GM19455 (cell line): ENCODE data around the gene POLL.

ENCODE experiments used
- ATAC-seq: cut with Tn5 transposase; IDR thresholded peaks from one replicate; pipeline ENCODE4 v1.9.1; 2021; ENCODE audit not compliant: unreplicated experiment

POLL gene

DNA sequence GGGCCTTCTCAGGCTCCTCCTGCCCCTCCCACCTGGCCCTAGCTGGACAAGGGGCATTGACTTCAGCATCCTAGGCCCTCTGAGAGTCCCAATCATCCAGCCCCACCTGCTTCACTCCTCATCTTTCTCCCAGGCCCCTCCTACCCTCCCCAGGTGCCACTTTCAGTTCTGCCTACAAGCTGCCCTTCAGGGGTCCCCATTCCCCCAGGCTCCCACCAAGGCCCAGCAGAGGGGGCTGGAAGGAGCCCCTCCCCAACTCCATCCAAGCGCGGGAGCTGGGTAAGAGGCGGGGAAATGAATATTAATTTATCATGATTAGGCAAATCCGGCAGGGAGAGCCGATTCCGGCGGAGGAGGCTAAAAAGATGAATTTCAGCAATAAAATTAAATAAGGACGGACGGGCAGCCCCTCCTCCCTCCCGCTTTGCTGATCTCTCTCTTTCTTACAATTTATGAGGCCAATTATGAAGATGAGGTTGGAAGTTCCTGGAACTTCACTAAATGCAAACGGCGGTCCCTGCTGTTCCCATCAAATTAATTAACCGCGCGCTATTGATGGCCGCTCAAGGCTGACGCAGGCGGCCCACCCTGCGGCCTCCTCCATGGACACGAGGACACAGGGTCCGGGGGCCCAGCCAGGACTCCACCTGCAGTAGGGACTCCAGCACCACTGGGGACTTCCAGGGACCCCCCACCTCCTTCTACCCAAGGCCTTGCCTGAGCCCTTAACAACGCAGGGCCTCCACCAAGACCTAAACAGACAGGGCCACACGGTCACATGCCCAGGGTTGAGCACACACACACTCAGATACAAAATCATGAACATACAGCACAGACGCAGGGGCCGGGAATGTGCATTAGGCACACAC is 13.9 kb downstream of the POLL start:
- no peak for ATAC-seq

DNA sequence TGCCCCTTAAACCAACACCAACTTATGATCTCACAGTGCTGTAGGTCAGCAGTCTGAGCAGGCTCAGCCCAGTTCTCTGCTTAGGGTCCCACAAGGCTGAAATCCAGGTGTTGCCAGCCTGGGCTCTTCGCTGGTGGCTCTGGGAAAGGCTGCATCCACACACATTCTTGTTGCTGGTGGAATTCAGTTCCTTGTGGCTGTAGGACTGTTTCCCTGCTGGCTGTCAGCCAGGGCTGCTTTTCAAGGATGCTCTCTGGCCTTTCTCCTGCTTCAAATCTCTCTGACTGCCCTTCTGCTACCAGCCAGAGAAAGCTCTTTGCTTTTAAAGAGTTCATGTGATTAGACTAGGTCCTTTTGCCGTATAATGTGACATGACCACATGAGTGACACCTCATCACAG is 15.3 kb downstream of the POLL start:
- no peak for ATAC-seq

DNA sequence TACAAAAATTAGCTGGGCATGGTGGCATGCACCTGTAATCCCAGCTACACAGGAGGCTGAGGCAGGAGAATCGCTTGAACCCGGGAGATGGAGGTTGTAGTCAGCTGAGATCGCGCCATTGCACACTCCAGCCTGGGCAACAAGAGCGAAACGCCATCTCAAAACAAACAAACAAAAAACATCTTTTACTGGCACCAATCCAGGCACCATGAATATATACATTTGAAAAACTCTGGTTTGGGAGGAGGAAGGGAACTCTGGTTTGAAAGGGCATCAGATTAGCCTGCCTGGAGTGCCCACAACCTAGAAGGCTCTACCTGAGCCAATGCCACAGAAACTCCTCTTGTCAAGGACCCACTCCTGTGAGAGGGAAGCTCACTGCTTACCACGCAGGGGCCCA is 15.9 kb downstream of the POLL start:
- ATAC-seq, result no peak

DNA sequence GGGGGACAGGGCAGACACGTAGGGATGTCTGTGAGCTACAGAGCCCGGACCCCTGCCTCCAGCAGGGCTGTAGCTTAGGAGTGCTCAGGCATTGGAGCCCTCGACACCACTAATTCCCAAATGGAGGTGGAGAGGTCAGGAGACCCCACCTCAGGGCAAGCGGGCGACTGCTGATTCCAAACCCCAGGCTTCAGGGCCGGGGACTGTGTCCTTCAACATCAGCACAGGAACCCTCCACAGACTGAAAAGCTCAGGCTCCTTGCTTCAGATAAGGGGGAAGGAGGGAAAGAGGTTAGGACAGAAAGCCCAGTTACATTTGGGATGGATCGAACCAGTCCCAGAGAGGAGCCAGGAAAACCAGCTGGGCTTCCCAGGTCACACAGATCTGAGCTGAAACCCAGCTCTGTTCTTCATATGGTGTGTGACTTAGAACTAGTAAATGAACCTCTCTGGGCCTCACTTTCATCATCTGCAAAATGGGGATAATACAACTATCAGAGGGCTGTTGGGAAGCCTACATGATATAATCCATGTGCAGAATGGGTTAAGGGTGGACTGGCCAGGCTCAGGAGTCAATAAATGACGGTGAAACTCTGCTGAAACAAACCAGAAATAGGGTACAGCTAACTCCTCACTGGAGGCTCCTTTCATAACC is 16.7 kb downstream of the POLL start:
- no peak for ATAC-seq

DNA sequence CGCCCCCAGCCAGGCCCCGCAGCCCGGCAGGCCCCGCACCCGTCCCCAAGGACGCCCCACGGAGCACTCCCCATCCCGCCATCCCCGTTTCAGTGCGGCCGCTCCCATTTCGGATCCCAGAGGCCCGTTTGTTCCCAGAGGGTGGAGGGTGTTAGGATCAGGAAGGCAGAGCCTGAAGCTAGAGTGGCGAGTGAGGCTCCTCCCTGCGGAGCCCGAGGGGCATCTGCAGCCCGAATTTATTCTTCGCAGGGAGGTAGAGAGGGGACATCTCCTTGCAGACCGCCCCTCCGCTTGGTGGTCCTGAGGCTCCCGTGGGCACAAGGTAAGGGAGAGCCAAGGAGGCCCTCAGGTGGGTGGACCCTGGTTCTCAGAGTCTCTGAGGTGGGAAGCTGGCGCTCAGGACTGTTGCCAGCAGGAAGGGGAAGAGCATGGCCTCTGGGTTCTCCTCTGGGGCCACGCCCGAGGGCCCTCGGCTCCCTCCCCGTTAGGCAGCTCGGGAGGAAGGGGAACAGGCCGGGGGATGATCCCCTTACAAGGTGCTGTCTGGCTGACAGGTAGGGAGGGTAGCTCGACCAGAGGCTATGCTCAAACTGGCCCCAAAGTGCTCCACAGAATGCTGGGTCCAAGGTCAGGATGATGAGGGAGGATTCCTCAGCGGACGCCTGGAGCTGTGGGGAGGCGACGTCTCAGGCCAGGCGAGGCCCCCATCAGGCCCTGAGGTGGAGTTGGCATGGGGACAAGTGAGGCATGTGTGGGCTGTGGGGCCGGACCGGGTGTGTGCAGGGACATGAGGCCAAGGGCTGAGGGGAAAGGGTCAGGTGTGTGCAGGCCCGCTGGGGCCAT is 17.4 kb downstream of the POLL start:
- no peak for ATAC-seq

DNA sequence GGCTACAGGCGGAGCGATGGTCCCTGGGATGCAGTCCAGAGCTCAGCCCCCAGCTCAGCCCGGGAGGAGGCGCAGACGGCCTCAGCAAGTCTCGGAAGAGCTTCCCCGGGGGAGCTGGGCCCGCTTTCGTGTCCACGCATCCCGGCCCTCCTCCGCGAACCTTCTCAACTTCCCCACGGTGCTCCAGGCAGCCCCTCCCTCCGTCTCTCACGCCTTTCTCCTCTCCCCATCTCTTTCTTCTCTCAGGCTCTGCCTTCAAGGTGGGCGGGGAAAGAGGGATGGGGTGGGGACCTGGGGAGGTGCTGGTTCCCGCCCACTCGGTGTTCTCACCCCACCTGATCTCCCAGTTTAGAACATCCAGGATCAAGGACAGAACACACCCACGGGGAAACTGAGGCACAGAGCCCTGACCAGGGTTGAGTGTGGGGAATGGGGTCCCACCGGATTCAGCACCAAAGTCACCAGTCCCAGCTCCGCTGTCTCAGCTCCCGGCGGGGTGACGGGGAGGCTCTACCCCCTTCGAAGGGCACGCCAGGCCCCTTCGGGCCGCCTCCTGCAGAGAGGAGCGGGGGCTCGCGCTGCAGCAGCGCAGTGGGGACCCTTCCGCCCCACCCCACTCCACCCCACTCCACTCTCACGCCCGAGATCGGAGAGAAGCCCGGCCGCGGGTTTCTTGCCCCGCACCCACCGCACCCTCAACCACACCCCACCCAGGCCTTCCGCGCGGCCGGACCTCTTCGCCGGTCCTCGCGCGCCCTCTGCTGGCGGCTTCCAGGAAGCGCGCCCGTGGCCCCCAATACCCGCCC is 18.2 kb downstream of the POLL start:
- peak; percentile 53 for ATAC-seq

DNA sequence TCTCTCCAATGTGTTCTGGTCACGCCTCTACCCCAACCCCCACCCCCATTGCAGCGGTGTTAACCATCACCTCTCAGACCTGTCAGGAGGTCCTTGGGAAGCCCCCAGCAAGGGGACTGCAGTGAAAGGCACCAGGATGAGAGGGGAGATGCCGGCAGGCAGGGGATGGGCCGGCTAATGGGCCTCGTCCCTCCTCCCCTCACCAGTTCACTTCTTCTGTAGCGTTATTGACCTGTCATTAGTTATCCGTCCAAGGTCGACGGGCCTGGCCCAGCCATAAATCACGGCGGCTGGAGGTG is 18.8 kb downstream of the POLL start:
- no peak for ATAC-seq

DNA sequence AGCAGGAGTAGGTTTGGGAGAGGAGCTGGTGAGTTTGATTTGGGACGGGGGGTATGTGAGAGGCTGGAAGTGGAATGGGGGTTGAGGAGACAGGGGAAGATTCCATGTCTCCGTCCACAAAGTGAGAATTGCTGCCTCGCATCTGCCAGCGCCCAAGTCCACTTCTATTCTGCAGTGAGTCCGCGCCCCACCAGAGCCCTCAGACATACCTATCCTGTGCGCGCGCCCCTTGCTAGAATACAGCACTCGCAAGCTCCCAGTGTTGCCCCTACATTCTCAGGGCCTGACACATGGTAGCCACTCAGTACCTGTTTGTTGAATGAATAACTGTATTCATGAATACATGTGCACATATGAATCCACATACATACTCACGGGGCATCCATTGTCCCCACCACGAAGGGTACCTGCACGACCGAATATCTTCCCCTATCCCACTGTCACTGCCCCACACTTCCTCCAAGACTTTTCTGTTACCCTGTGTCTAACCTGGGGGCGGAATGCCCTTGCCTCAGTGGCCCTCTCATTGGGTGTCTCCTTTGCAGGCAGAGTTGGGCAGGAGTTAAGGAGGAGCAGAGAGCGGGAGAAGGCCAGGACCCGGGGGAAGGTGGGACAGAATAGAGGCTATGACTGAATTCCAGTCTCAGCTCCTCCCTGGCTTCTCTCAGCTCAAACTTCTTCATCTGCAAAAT is 19.9 kb downstream of the POLL start:
- no peak for ATAC-seq

DNA sequence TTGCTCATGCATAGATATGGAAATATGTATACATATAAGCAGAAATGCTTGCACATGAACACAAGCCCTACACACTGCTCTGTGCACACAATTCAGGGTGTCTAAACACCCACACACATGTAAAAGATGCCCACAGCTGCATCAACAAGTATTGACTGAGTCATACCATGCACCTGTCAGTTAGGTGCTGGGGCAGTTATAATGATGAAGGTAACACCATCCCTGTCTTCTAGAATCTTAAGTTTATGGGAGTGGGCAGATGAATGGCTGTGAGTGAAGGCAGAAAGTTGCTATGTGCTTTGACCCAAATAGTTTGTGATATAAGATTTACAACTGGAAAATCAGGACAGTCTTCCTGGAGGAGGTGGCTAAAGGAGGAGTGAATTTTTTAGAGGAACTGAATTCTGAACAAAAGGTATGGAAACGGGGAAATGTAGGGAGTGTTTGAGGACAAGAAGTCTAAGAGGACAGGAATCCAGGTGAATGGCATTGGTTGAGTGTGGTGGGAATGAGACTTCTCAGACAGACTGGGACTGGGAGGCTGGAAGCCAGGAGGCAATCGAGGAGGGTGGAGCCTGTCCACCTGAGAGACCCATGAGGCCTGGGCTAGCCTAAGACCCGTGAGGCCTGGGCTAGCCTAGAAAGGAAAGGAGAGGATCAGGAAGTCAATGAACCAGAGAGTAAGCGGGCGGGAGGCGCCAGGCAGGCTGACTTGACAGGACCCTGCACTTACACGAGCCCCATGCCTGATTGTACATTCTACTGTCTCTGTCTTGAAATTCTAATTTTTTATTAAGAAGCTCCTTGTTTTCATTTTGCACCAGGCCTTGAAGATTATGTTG is 20.7 kb downstream of the POLL start:
- ATAC-seq, result no peak

DNA sequence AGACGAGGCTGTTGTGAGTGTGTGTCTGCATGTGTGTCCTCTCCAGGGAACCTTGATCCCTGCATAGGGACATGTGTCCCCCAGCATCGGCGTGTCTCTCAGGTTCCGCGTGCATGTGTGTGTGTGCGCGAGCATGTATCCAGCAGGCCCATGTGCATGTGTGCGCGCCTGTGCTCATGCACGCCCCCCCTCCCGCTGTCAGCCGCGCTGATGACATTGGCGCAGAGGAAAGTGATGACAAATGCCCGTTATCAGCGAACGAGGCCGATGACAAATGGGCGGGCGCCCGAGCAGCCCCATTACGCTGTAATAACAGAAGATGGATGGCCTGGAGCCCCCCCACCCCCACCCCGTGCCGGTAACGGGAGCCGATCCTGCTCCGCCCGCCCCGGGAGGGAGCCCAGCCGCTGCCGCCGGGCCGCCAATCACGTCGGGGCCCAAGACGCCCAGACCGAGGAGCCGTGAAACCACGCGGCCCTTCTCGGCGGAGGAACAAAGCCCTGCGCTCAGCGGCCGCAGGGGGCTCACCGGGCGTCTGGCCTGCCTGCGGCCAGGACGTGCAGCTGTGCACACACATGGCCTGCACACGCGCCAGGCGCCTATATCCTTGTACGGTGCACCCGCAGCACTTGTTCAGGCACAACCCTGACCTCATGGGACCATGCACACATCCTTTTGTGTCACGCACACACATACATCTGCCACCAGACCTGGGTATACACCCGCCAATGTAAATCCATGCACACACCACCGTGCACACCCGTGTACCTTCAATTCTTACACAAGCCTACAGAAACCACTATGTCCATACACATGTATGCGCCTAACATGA is 21.5 kb downstream of the POLL start:
- no peak for ATAC-seq

DNA sequence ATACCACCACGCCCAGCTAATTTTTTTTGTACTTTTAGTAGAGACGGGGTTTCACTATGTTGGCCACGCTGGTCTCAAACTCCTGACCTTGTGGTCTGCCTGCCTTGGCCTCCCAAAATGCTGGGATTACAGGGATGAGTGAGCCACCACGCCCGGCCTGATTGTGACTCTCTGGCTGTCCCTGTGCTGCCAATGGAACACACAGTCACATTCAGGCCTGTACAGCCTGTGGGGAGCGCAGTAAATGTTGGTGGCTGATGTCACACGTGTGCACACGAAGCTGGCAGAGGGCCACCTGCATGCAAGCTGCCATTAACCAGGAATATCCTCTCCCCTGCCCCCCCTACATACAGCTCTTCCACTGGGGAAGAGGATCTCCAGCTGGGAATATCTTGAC is 22.1 kb downstream of the POLL start:
- no peak for ATAC-seq

DNA sequence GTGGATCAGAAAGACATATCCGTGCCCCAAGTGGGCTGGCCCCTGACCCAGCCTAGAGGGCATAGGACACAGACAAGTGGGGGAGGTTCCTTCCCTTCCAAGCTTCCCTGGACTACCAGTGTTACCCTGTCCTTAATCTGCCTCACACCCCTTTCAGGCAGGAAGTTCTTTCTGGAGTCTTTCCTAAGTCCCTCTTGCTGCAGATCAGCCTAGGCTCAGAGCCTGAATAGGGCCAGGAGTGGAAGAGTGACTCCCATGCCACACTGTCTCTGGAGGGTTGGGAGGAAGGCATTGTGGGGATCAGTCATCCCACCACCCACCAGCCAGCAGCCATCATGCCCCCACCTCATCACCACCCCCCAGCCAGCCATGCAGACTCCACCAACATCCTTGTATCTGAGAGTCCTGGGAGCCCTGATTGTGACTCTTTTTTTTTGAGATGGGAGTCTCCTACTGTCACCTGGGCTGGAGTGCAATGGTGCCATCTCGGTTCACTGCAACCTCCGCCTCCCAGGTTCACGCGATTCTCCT is 22.6 kb downstream of the POLL start:
- ATAC-seq, result no peak

DNA sequence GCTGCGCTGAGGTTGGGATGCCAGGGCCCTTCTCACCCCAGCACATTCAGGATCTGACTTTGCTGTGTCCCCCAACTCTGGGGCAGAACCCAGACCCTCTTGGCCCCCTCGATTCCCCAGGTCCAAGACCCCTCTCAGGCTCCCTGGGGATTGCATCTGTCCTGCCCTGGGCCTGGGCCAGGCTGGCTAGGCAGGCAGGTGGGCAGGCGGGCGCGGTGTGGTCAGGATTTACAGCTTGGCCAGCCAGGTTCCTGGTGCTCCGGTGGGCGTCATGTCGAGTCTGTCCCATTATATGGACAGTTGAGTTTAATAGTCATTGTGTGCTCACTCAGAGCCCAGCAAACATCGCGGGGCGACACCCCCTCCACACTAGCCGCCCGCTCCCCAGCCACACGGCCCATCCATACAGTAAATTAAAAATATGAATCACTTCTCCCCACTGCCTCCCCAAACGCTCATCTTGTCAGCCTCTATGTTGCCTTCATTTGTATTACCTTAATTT is 23.5 kb downstream of the POLL start:
- ATAC-seq, result no peak

DNA sequence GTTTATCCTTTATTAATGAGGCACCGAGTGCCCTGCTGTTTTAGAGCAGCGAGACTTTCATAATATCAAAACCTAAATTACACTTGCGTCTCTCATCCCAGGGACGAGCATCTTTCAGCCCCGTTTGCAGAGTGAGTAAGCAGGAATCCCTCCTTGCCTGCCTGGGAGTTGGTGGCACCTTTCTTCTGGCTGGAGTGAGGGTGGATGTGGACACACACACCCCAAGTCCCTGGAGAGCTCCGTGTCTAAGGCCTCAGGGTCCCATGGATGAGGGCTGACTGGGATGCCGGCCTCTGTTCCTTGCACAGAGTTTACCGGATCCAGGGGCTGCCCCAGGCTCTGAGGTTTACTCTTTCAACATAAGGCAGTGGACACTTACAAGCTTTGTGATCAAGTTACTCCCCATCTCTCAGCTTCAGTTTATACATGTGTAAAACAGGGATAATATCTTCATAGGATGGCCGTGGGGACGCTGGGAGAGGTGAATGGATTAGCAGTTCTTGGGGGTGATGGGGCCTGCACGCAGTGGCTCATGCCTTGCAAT is 24.5 kb downstream of the POLL start:
- no peak for ATAC-seq

DNA sequence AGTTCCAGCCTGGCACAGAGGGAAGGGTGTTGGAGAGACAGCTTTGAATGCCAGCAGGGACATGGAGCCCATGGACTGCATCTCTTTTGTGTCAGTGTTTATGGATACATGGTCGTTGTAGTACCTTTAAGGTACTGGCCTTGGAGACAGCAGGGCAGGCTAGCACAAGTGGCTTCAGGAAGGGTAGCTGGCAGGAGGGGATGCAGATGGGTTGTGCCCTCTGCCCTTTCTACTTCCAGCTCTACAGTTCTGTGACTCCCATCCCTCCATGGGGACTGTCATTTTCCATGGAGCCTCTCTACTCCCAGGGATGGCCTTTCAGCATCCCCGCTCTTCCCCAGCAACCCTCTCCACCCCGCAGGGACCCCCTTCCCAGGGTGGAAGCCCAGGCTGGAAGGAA is 25.1 kb downstream of the POLL start:
- ATAC-seq, result no peak

DNA sequence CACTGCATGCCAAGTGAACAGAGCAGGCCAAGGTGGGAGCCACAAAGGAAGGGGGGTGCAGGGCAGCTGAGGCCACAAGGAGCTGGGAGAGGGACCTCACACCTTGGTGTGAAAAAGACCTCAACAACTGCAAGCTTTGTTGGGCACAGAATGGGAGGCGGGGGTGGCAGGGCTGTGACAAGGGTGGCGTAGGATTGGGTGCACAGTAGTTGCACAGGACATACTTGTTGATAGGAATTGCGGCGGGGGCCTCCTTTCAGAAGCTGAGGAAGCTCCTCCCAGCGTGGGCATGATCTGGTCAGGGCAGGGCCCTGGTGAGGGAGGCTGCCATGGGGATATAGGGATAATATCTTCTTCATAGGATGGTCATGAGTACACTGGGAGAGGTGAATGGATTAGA is 25.8 kb downstream of the POLL start:
- ATAC-seq, result no peak

DNA sequence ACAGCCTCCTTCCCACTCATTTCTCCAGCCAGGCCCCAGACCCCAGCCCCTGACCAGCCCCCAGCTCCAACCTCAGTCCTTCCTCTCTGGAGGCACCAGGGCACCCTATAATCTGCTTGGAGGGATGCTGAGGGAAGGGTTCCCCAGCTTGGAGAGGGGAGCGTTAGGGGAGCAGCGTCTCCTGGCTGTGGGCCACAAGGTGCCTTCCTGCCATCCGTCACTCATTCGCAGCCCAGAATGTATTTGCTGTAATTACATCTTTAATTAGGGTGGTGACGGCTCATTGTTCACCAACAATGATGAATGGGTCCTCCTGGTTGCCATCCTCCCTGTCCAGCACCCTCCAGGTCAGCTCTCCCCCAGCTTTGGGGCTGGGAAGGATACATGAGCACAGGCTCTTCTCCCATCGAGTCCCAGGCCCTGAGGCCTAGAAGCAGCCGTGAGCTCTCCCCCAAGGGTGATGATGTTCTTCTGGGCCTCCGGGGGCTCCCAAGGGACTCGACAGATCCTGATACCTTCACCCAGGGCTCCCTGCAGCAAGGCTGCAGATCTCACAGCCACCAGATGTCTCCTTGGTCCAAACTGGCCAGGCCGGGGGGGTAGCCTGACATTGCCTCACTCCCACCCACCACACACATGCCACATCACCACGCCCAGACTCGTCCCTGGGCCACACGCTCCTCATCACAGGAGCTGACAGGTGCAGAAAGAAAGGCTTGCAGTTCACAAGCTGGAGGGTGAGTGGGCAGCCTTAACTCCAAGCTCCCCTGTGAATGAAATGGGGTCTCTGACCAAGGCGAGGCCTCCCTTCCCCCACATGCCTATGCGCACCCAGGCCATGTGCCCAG is 26.8 kb downstream of the POLL start:
- no peak for ATAC-seq
